HPDE6-E6E7 (cell line): ENCODE measurements around the gene PRKD3.

Experiments used
- DNase-seq: peaks from one replicate; pipeline ENCODE4 v3.0.0; 2011; ENCODE audit warnings: missing footprints; ENCODE audit errors: extremely low spot score

The PRKD3 gene

DNA sequence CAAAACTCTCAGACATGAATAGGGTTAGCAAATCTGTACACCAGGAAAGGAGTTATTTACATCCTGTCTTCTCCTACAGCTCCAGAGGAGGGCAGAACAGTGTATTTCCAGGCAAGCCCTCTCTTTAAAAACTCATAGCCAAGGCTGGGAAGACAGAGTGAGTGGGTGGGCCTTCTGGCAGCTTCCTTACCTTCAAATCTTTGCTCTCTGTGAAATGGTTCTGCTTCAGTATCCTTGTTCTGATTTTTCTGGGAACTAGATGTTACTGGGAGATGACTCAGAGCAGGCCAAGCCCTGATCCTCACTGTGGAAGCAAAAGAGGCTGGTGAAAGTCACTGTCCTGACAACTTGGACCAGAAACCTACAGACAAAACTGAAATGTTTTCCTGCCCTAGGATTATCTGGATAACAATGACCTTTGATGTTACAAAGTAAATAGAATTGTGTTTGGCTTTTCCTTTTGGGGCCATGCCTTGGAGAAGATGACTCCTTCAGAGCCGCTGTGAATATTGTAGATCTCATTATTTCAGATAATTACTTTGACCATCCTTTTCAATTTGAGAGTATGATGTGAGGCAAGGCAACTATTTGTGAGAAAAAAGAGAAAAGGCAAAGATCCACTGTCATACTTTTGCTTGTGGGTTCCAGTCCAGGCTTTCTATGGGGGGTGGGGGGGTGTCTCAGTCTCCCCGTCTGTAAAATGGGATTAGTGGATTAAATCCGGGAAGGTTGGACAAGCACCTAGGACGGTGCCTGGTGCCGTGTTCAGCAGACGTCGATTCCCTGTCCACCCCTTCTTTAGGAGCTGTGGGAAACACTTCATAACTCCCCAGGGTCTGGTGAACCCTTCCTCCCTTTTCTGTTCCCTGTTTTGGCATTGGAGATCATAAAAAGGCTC is 19.2 kb upstream of the PRKD3 start:
- no peak for DNase-seq

DNA sequence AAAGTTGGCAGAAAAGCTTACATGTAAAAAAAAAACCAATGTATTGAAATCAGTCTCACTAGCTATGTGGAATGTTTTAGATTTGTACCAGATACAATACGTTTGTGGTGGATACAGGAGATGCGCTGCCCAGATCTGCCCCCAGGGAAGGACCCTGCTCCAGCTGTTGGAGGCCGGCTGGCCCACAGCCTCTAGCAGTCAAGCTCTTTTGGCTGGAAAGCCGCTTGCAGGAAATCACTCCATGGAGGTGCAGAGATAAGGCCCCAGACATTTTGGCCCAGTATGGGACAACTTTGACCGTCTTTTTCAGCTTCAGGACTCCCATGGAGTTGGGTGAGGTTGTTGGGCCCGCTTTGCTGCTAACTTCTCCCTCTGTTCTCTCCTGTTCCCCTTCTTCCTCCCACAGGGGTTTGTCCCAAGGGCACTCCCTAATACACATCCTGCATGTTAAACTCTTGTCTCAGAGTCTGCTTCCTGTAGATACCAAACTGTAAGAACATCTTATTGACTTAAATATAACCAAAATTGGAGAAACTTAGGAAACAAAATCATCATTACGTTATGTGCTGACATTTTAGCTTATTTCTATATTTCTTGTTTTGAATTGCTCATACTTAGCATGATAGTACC is 18.1 kb upstream of the PRKD3 start:
- no peak for DNase-seq

DNA sequence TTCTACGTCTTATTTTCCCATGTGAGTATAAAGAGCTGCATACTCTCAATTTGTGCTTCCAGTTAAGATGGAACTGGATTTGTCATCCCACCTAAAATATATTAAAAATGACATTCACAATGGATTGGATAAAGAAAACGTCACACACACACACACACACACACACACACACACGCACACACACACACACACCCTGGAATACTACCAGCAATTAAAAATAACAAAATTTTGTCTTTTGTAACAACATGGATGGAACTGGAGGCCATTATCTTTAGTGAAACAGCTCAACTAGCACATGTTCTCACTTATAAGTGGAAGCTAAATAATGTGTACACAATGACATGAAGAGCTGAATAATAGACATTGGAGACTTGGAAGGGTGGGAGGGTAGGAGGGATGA is 16.0 kb upstream of the PRKD3 start:
- DNase-seq, result no peak

DNA sequence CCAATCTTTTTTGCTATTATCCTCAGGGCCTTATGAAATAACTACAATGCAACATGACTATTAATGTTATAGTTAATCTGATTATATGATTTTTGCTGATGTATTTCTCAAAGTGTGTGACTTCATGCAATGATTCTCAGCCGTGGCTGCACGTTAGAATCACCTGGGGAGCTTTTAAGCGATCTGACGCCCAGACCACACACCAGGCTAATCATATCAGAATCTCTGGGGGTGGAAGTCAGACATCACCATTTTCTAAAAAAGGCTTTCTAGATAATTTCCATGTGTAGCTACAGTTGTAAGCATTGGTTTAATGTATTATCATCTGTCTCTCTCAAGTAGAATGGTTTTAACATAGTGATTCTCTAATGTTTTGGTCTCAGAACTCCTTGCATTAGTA is 14.3 kb upstream of the PRKD3 start:
- DNase-seq, result no peak

DNA sequence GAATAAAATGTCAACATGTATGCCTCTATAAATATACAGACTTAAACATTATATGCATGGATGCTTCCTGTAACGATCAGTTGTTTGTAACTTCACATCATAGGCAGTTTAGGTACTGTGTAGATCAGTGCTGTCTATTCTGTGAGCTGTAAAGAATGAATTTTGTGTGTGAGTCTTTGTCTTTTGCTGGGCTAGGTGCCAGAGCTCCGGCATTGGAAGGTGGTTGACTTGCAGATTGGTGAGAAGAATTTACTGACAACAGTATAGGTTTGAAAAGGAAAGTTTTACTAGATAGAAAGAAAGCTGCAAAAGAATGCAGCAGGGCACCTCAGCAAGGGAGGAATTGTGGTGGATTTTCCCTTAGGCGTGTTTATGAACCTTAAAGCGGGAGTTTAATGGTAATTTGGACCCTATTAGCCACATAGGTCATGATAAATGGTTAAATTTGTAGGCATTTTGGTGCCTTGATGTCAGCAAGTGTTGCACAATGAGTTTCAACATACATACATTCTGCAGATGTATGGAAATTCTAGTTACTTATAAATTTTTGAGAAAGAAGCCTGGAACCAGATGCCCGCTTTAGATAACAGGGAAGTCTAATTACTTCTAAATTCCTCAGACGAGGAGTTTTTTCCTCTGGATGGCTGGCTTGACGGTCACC is 13.1 kb upstream of the PRKD3 start:
- DNase-seq, result no peak

DNA sequence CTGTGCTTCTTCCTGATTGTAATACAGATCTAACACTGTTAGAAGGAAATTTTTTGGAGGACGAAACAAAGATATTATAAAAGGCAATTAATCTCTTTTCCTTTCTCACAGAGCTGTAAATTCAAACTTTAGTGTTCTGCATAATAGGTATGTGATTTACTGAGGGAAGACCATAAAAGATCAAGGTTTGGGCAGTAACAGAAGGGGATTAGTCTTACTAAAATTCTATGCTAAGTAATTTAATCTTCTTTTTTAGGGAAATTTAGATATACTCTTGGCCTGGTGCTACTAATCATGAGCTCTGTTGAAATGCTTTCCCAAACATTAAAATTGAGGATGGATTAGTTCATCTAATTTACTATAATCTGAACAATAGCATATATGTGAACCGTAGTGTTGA is 11.0 kb upstream of the PRKD3 start:
- no peak for DNase-seq

DNA sequence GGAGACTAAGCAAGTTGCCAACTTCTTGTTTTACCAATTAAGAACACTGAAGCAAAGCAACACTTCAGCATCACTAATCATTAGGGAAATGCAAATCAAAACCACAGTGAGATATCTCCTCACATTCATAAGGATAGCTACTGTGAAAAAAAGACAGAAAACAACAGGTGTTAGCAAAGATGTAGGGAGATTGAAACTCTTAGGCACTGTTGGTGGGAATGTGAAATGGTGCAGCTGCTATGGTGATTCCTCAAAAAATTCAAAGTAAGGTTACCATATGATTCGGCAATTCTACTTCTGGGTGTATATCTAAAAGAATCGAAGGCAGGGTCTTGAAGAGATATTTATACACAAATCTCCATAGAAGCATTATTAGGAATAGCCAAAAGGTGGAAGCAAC is 8.6 kb upstream of the PRKD3 start:
- DNase-seq, result no peak

DNA sequence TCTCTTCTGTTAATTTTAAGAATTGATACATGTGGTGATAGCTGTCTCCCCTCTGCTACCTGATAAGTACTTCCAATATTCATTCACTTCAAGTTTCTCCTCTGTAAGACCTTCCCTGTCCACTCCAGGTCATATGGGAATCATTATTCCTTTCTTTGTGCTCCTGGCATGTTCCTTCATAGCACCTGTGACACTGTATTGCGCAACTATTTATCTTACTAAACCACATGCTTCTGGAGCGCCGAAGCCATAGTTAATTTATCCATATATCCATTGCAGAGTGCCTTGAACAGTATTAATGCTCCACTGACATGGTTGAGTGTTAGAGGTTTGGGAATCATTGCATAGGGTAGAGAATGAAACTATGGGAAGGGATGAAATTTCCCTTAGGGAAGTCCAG is 7.9 kb upstream of the PRKD3 start:
- DNase-seq, result no peak

DNA sequence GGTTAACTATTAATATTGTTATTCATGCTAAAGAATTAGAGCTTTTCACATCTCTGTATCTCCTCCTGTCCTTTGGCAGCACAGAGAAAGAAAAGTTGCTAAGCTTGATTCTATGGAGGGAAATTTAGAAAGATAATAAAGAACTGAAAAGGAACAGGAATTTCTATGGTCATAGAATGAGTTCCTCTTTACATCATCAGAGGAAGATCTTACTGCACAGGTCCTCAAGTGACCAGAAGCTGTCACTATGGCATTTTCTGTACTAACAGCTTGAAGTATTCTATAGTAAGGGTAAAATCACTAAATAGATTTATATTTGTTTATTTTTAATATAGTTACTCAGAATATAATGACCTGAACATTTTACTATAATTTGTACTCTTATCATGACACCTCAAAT is 6.0 kb upstream of the PRKD3 start:
- no peak for DNase-seq

DNA sequence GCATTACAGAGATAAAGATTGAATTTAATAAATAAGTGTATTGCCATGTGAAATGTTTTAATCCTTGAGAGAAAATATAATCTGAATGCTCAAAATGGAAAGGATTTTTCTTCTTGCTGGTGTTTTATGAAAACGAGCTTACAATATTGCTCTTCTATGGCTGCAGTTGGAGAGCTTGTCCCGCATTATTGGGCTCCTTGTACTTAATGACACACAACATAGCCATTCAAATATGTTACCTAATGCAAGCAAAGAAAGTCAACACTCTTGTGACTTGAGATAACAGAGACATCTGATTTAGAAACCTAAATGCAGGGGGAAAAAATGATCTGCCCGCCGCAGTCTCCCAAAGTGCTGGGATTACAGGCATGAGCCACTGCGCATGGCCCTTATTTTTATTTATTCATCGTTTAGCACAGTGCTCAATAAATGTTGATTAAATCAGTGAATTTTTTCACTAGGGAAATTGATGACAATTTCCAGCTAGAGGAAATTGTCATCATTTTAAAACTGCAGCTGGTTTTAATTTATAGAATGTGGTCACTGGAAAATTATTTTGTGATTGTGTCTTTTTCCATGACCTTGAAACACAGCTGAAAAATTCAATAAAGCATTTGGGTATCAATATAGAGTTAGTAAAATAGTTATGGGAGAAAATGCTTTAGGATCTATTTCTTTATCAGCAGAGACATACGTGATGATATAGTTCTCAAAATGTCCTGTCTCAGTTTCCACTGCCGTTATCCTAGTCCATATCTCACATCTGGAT is 2.4 kb upstream of the PRKD3 start:
- DNase-seq, result no peak

DNA sequence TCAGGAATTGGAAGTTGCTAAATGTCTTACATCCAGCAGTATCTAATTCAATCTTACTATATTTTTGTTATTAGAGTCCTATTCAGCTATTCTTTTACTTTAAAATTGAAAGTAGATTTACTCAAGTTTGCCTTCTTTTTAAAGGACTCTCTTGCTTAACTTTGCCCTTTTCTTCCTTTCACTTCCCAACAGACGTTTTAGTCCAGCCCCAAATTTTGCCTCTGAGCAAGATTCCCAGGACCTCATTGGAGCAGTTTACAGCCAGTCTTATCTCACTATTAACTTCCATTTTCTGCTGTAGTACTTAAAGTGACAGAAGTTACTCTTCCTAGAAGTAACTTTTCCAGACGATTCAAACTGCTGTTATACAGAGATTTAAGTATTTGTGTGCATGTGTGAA is 1.7 kb upstream of the PRKD3 start:
- no peak for DNase-seq

DNA sequence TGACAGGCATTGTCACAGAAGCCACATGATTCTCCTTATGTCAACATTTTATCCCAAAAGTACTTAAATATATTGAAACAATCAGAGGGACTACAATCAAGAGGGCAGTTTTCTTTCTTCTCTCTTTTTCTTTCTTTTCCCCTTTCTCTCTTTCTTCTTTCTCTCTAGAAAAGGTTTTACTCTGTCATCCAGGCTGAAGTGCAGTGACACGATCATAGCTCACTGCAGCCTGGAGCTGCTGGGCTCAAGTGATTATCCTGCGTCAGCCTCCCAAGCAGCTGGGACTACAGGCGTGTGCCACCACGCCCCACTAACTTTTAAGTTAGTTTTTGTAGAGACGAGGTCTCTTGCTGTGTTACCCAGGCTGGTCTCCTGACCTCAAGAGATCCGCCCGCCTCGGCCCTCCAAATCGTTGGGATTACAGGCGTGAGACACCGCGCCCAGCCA is 1.0 kb upstream of the PRKD3 start:
- DNase-seq, result no peak

DNA sequence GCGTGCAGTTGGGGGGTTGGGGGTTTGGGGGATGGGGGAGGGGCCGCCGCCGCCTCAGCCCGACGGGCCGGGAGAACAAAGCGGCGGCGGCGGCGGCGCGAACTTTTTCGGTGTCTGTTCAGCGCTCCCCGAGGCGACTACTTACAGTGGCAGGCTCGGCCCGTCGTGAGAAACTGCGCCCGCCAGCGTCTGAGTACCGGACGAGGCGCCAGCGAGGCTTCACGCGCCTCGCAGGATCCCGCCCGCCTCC is 172 bp downstream of the PRKD3 start:
- DNase-seq, result no peak

DNA sequence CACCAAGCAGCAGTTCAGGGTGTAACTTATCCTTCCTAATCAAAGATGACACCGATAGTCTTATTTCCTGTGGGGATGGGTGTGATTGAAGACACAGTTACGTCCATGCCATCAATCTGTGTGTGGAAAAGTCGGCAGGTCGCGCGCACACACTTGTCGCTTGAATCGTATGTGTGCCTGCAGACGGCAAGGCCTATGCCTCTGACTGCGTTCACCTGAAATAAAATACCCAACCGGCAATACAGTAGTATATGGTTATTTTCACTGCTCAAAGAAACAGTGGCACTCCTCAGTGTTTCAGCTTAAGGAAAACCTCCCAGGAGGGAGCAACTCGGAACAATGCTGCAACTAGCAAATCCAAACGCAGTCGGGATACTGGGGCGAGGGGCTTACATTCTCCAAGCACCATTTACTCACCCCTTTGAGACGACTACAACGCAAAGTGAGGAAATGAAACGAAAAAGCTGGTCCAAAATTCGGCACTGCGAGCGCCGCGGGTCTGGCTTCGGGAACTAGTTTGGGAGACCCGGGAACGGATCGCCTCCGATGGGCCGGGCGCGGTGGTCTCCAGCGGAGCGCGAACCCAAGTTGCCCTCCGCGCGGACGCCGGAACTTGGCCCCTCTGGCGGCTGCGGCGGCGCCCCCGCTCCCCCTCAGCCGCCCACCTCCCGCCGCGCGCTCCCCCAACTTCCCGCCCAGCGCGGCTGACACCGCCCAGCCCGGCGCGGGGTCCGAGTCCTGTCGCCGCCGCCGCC is 675 bp downstream of the PRKD3 start:
- DNase-seq, result no peak

DNA sequence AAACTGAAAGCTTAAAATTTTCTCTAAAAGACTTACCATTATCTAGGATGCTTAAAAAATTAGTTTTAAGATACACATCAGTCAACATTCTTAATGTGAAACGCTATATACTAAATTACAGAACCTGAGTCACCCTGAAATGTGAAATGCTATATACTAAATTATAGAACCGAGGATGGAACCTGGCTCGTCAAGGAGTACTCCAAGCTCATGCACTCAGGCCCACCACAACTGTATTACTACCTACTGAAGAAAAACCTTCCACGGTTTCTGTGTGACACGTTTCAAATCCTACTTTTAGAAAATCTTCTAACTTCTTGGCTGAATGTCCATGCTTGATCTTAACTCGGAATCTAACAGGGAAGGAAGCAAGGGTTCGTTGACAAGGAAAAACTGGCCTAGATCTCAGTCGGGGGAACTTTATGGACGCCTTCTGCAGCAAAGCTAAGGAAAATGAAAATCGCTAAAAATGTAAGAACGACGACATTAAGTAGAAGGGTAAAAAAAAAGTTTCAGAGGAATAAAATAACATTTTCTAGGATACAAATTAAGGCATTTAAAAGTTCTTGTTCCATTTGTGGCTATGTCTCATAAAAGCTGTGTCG is 1.4 kb downstream of the PRKD3 start:
- no peak for DNase-seq

DNA sequence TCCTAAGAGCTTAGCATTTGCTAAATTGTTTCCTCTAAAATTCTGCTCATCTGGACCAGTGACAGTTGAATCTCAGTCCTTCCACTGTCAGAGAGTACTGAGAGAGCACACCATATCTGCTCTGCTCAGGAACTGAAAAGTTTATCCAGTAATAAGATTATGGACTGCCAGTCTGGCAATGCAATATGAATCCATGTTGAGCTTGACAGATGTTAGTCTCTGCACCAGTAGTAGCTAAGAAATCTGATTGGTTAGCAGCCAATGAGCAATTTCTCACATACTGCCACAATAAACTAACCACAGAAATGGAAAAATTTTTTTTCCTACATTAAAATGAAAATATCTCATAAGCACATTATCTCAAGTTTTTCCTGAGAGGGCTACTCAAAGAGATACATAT is 2.3 kb downstream of the PRKD3 start:
- no peak for DNase-seq

DNA sequence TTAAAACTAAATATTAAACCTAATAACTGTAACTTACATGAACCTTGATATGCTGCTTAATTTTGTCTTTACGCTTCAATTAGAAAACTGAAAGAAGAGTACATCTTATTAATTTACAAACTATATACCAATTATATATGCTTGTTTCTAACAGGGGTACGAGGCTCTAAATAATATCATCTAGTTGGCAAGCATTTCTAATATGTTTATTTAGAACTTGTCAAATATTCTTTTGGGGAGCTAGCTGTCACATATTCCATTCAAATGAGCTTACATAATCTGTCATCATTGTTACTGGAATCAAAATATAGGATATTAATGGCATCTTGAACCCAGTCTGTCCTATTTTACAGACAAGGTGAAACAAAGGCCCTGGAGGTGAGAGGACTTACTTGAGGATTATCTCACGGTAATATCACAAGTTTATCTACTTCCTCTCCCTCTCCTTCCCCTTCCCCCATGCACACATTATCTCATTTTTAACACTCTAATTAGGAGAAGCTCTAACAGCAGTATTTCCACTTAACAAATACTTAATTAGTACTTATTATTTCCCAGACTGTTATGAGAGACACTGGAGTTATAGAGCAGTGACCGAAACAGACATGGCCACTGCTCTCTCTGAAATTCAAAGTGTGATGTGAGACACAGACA is 3.5 kb downstream of the PRKD3 start:
- DNase-seq, result no peak

DNA sequence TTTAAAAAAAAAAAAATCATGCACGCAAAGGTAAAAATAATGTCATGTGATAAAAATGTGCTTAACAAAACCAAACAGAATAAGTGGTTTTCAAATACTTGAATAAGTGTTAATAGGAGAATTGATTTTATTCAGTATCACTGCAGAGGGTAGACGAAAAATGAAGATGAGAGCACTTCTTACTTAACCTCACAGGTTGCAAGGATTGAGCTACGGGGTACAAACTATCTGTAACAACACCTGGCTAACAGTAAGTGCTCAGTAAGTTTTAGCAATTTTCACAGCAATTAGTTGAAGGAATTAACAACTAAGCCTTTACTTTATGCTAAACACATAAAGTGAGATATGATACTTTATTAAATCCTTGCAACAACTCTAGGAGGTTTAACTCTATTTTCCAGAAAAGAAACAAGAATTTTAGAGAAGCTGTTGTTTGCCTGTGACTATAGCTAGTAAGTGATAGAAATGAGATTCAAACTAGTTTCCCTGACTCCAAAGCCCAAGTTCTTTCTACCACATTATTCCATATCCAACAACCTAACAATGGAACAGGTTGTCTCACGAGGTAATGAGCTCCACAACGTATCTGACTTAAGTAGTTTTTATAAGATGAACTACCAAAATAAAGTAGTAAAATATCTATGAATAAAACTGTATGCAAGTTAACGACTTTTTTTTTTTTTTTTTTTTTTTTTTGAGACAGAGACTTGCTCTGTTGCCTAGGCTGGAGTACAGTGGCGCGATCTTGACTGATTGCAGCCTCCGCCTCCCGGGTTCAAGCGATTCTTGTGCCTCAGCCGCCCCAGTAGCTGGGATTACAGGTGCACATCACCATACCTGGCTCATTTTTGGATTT is 4.7 kb downstream of the PRKD3 start:
- DNase-seq, result no peak

DNA sequence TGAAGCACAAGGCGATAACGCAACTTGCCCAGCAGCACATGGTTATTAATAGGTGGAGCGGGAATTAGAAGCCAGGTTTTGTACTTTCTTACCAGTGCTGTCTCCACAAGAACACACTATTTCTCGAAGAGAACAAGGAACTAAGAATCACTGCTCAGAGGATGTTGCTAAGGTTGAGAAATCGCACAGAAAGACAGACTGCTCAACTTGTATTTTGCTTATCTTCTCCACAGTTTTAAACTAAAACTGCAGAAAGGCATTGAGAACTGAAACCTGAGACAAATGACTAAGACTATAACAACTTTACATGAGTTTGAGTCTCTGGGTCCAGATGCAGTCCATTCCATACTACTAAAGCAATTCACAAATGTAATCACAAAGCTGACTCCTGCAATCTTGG is 6.2 kb downstream of the PRKD3 start:
- no peak for DNase-seq

DNA sequence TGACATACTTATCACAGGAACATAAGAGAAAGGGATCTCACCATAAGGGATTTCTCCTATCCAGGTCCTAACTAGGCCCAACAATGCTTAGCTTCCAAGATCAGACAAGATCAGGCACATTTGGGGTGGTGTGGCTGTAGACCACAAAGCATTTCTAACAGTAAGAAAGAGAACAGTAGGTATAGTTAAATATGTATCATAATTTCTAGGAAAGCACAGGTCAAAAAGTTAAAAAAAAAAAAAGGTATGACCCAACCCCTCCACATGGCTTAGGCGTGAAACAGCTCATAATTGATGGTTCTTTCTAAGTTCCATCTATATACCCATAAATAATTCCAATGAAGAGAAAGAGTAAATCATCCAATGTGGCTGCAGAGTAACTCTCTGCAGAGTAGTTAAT is 6.9 kb downstream of the PRKD3 start:
- DNase-seq, result no peak
